Stimulated activated naive CD4-positive, alpha-beta T cell treated with Interleukin-2 at 50 U/mL for 16 hours (primary cell): ENCODE data around the gene RABL2B.
"Not testable (repeated sequence)": the region's sequence is repeated elsewhere in the genome, so short reads cannot be mapped to it uniquely, and the experiment has no call there.

Experiments used
- DNase-seq: peaks from one replicate; lab custom pipeline; 2025; lab: John Stamatoyannopoulos, UW

RABL2B gene

GRCh38 chr22:50783033-50783879, at the start of gene RABL2B:
RABL2B (minus strand) TSS chr22:50783636; CDS start chr22:50782294, 1,342 bp downstream.
- peak; percentile 83 for DNase-seq

DNA sequence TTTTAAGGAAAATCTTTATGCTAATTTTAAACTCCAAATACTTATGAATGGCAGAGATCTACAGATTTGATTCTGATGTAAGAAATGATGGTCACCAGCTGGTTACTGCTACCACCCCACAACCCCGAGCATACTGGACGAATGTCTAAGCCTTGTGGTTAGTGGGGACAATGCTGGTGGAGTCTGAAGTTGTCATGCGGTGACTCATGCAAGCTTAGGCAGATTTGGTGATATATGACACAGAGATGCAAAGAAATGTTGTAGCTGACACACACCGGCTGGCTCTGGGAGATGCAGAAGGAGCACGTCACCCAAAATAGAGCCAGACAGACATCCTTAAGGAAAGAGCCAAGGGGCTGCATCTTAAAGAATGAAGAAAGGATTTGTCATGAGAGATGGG, 3.5 kb upstream of the RABL2B start:
- not testable (repeated sequence) for DNase-seq

- DNase-seq = not testable (repeated sequence)
These were observed 1.9 kb upstream of the RABL2B start for GRCh38 chr22:50785289-50785688.

DNA sequence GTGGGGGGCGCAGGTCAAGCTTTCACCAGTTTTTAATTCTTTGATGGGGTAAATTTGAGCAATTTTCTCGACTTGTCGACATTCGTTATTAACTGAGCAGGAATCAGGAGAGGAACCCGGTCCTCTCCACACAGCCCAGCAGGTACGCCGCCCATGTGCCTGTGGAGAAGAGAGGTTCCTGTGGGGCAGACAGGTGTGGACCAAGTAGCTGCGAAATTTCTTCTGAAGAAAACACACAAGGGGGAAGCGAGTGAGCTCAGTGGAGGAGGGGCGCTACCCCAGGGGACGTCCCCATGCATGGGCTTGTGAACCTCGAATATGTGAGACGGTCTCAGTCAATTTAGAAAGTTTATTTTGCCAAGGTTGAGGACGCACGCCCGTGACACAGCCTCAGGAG, 442 bp upstream of the RABL2B start:
- DNase-seq = not testable (repeated sequence)

- DNase-seq = not testable (repeated sequence)
These were observed 1.2 kb downstream of the RABL2B start for GRCh38 chr22:50782253-50782652.

- not testable (repeated sequence) for DNase-seq
These were observed 3.2 kb downstream of the RABL2B start for GRCh38 chr22:50780244-50780643.

- not testable (repeated sequence) for DNase-seq
These were observed 5.8 kb downstream of the RABL2B start for GRCh38 chr22:50777631-50778030.

DNA sequence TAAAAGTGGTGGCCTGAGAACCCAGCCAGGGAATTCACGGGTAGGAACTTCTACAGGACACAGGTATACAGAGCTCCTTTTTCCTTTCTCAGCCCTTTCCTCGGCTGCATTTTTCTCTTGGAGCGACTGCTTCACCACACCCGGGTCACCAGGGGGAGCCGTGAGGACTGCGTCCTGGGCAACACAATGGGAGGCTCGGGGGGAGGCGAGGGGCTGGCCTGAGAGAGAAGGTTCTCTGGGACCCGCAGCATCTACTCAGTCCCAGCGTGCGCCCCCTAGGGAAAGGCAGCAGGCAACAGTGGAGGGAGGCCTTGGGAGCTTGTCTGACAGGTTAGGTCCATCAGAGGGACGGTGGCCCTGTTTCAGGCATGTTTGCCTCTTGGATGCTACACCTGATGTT, 8.3 kb downstream of the RABL2B start:
- DNase-seq = not testable (repeated sequence)

- DNase-seq = not testable (repeated sequence)
These were observed 19.1 kb downstream of the RABL2B start for GRCh38 chr22:50764288-50764687.

DNA sequence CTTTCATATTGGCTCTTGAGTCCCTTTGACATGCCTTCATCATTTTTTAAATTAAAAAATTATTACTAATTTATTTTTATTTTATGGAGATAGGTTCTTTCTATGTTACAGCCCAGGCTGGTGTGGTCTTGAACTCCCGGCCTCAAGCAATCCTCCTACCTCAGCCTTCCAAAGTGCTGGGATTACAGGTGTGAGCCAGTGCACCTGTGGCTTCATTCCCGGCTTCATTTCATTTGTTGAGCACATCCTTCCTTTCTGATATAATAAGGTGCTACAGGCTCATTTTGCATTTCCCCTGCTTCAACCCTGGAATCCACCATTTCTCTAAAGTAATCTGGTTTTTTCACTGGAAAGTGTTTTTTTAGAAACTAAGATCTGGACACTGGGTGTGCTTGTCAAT, 21.6 kb downstream of the RABL2B start:
- not testable (repeated sequence) for DNase-seq

GRCh38 chr22:50759597-50760341, 23.7 kb downstream of the RABL2B start:
- DNase-seq = not testable (repeated sequence)

DNA sequence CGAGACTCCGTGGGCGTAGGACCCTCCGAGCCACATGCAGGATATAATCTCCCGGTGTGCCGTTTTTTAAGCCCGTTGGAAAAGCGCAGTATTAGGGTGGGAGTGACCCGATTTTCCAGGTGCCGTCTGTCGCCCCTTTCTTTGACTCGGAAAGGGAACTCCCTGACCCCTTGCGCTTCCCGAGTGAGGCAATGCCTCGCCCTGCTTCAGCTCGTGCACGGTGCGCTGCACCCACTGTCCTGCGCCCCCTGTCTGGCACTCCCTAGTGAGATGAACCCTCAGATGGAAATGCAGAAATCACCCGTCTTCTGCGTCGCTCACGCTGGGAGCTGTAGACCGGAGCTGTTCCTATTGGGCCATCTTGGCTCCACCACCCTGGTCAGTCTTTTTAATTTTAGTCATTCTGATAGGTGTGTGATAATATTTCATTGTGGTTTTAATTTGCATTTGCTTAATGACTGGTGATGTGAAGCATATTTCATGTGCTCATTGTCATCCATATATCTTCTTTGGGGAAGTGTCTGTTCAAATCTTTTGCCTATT, 26.4 kb downstream of the RABL2B start:
- peak; percentile 56 for DNase-seq

- DNase-seq = not testable (repeated sequence)
These were observed 27.0 kb downstream of the RABL2B start for GRCh38 chr22:50756406-50756805.

GRCh38 chr22:50755251-50755650, 28.2 kb downstream of the RABL2B start:
- DNase-seq = not testable (repeated sequence)

- not testable (repeated sequence) for DNase-seq
These were observed 33.9 kb downstream of the RABL2B start for GRCh38 chr22:50749302-50750074.

- not testable (repeated sequence) for DNase-seq
These were observed 34.8 kb downstream of the RABL2B start for GRCh38 chr22:50748630-50749029.

GRCh38 chr22:50747521-50747920, 35.9 kb downstream of the RABL2B start:
- DNase-seq = not testable (repeated sequence)

DNA sequence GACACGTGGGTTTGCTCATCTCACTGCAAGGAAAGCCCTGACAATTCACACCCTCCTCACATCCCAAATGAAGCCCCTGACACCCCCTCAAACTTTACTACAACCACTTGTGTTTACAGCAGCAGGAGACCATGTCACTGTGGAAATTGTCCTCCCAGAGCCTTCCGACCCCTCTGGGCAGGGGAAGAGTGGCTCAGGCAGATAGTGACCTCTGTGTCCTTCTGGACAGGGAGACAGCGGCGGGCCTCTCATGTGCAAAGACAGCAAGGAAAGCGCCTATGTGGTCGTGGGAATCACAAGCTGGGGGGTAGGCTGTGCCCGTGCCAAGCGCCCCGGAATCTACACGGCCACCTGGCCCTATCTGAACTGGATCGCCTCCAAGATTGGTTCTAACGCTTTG, 39.0 kb downstream of the RABL2B start:
- DNase-seq = not testable (repeated sequence)

GRCh38 chr22:50740714-50741113, 42.7 kb downstream of the RABL2B start:
- DNase-seq = not testable (repeated sequence)

GRCh38 chr22:50739894-50740293, 43.5 kb downstream of the RABL2B start:
- DNase-seq = no peak

- no peak for DNase-seq
These were observed 44.2 kb downstream of the RABL2B start for GRCh38 chr22:50739279-50739691.
